ENCODE results near the gene C1orf56. TPM values are rescaled to one million over a fixed set of nuclear protein-coding genes. Genes with fewer than 3 reads are reported as not detected.
"Not testable (repeated sequence)": the region's sequence is repeated elsewhere in the genome, so short reads cannot be mapped to it uniquely, and the experiment has no call there.

Gene C1orf56
- polyA plus RNA-seq, 1 of the 3 experiments (the other 2 are of a cell fraction): 5.5 TPM

GRCh38 chr1:151085953-151086559 lies 38.5 kb downstream of the C1orf56 start:
- DNase-seq: no peak
- no peak for TF ChIP-seq MXI1 (IDR thresholded peaks at IDR 0.05; ENCODE audit: low read depth, low read length)
- no peaks in the 10 kb centered on the region for H3K36me3 ChIP-seq (replicated peaks in 1 of 2; ENCODE audit: control insufficient read depth in 1 of 2, insufficient read depth in 2 of 2, low read length in 1 of 2)
- H3F3A ChIP-seq (replicated peaks; ENCODE audit: insufficient read depth): peaks cover 3% of the 10 kb centered on the region
- no peak overlapping the region for H3K4me3 ChIP-seq (ENCODE audit: low read depth in 2 of 2, low read length in 1 of 2)
- H3K4me1 ChIP-seq (ENCODE audit: control insufficient read depth in 1 of 2, insufficient read depth in 2 of 2, low read depth in 1 of 2, low read length in 1 of 2): no peaks in the 10 kb centered on the region
- H3K27ac ChIP-seq (ENCODE audit: low read depth in 2 of 2, low read length in 1 of 2): no peak overlapping the region
- ChIA-PET POLR2A (no interaction called here), CTCF (interaction anchor here (0.8 to 1.6 kb wide), 4 partner anchors 14 to 69 kb away, joined by 3 to 5 read pairs (median 4); partner anchors contain the start of gene GABPB2)
- no peaks in the 10 kb centered on the region for H3K79me2 ChIP-seq (ENCODE audit: insufficient read depth)
- no peaks in the 10 kb centered on the region for H3K27me3 ChIP-seq (ENCODE audit: insufficient read depth)
- no peak overlapping the region for H2AFZ ChIP-seq (ENCODE audit: low read depth)
- no peaks in the 10 kb centered on the region for H4K20me1 ChIP-seq (ENCODE audit: insufficient read depth)
- no peak overlapping the region for H3K9ac ChIP-seq
- no peaks in the 10 kb centered on the region for H3K9me3 ChIP-seq
- no peaks in the 10 kb centered on the region for H3K9me2 ChIP-seq
- WGBS (ENCODE audit: low lambda C conversion rate): 80% methylated on average over 4 of the region's 4 CpGs
- H3K4me2 ChIP-seq: no peak overlapping the region

DNA sequence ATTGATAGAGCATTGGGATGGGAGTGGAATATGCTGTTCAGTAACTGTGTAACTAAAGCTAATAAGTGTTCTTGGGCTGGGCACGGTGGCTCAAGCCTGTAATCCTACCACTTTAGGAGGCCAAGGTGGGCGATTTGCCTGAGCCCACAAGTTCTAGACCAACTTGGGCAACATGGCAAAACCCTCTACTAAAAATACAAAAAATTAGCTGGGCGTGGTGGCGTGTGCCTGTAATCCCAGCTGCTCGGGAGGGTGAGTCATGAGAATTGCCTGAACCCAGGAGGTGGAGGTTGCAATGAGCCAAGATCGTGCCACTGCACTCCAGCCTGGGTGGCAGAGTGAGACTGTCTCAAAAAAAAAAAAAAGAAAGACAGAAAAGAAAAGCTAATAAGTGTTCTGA lies 49.9 kb downstream of the C1orf56 start:
- H3K9me3 ChIP-seq; H3F3A ChIP-seq (replicated peaks; ENCODE audit: insufficient read depth); H3K27me3 ChIP-seq (ENCODE audit: insufficient read depth); H3K79me2 ChIP-seq (ENCODE audit: insufficient read depth); H2AFZ ChIP-seq (ENCODE audit: low read depth); H3K36me3 ChIP-seq (replicated peaks in 1 of 2; ENCODE audit: control insufficient read depth in 1 of 2, insufficient read depth in 2 of 2, low read length in 1 of 2); H3K4me2 ChIP-seq; H3K27ac ChIP-seq (ENCODE audit: low read depth in 2 of 2, low read length in 1 of 2); H3K9ac ChIP-seq; H3K4me3 ChIP-seq (ENCODE audit: low read depth in 2 of 2, low read length in 1 of 2); H3K4me1 ChIP-seq (ENCODE audit: control insufficient read depth in 1 of 2, insufficient read depth in 2 of 2, low read depth in 1 of 2, low read length in 1 of 2); DNase-seq; H3K9me2 ChIP-seq; H4K20me1 ChIP-seq (ENCODE audit: insufficient read depth): not testable (repeated sequence)
- WGBS (ENCODE audit: low lambda C conversion rate): 86% methylated on average over 6 of the region's 6 CpGs
- ChIA-PET CTCF (interaction anchor here (1.2 to 9.3 kb wide), 2 partner anchors 59 to 117 kb away, joined by 3 to 113 read pairs; partner anchors contain the start of gene TNFAIP8L2), POLR2A (interaction anchor here (1.2 kb wide), 1 partner anchor 69 kb away, joined by 3 read pairs; no protein-coding TSS in a partner anchor)

GRCh38 chr1:151098126-151098525 lies 50.6 kb downstream of the C1orf56 start:
- H3K79me2 ChIP-seq (ENCODE audit: insufficient read depth): no peaks in the 10 kb centered on the region
- H3K4me1 ChIP-seq (ENCODE audit: control insufficient read depth in 1 of 2, insufficient read depth in 2 of 2, low read depth in 1 of 2, low read length in 1 of 2): no peaks in the 10 kb centered on the region
- H4K20me1 ChIP-seq (ENCODE audit: insufficient read depth): no peaks in the 10 kb centered on the region
- H3K27ac ChIP-seq (ENCODE audit: low read depth in 2 of 2, low read length in 1 of 2): no peak overlapping the region
- no peak overlapping the region for H2AFZ ChIP-seq (ENCODE audit: low read depth)
- TF ChIP-seq, protein P1, sequence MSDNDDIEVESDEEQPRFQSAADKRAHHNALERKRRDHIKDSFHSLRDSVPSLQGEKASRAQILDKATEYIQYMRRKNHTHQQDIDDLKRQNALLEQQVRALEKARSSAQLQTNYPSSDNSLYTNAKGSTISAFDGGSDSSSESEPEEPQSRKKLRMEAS (IDR thresholded peaks at IDR 0.05; ENCODE audit: low read depth): no peak
- TF ChIP-seq, protein P2, sequence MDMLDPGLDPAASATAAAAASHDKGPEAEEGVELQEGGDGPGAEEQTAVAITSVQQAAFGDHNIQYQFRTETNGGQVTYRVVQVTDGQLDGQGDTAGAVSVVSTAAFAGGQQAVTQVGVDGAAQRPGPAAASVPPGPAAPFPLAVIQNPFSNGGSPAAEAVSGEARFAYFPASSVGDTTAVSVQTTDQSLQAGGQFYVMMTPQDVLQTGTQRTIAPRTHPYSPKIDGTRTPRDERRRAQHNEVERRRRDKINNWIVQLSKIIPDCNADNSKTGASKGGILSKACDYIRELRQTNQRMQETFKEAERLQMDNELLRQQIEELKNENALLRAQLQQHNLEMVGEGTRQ (IDR thresholded peaks at IDR 0.05; ENCODE audit: borderline replicate concordance, low read depth, low read length): no peak
- TF ChIP-seq RXRA (IDR thresholded peaks at IDR 0.05; ENCODE audit: borderline replicate concordance, low read depth): no peak
- no peak for TF ChIP-seq RCOR1 (IDR thresholded peaks at IDR 0.05; ENCODE audit: low read length)
- no peaks in the 10 kb centered on the region for H3F3A ChIP-seq (replicated peaks; ENCODE audit: insufficient read depth)
- H3K9ac ChIP-seq: no peak overlapping the region
- no peaks in the 10 kb centered on the region for H3K27me3 ChIP-seq (ENCODE audit: insufficient read depth)
- H3K36me3 ChIP-seq (replicated peaks in 1 of 2; ENCODE audit: control insufficient read depth in 1 of 2, insufficient read depth in 2 of 2, low read length in 1 of 2): no peaks in the 10 kb centered on the region
- ChIA-PET POLR2A (interaction anchor here (1.2 kb wide), 1 partner anchor 68 kb away, joined by 3 read pairs; no protein-coding TSS in a partner anchor), CTCF (interaction anchor here (1.2 to 9.3 kb wide), 2 partner anchors 59 to 118 kb away, joined by 3 to 113 read pairs; partner anchors contain the start of gene TNFAIP8L2)
- H3K9me2 ChIP-seq: no peaks in the 10 kb centered on the region
- WGBS (ENCODE audit: low lambda C conversion rate): 83% methylated on average over 1 of the region's 1 CpG
- no peak for DNase-seq
- no peak overlapping the region for H3K4me3 ChIP-seq (ENCODE audit: low read depth in 2 of 2, low read length in 1 of 2)
- H3K9me3 ChIP-seq: no peaks in the 10 kb centered on the region
- H3K4me2 ChIP-seq: no peak overlapping the region

Small RNA genes lying within 50 kb of the gene (small RNA-seq; reads per million reads assigned to genes)
- gene RNU6-884P: 0 to 4.7 (median 0.10) reads per million in 7 experiments

Other genes with a start within 250 kb of the C1orf56 start
- gene CTSK, start 239.5 kb upstream of the C1orf56 start, polyA plus RNA-seq (2012; rRNA removed): 6.3 and 7.9 TPM in 2 replicates
- 10.9 and 13.7 TPM in 2 replicates for gene ARNT, start 171.2 kb upstream of the C1orf56 start, polyA plus RNA-seq (2012; rRNA removed)
- gene CTXND2, start 160.6 kb upstream of the C1orf56 start, polyA plus RNA-seq (2012; rRNA removed): not detected in 2 replicates
- 29.9 and 43.0 TPM in 2 replicates for gene SETDB1, start 121.4 kb upstream of the C1orf56 start, polyA plus RNA-seq (2012; rRNA removed)
- 150 and 225 TPM in 2 replicates for gene CERS2, start 72.9 kb upstream of the C1orf56 start, polyA plus RNA-seq (2012; rRNA removed)
- gene ANXA9, start 65.5 kb upstream of the C1orf56 start, polyA plus RNA-seq (2012; rRNA removed): 0.07 and 0.21 TPM in 2 replicates
- 6.0 and 6.7 TPM in 2 replicates for gene MINDY1, start 40.8 kb upstream of the C1orf56 start, polyA plus RNA-seq (2012; rRNA removed)
- 7.3 and 8.2 TPM in 2 replicates for gene PRUNE1, start 39.3 kb upstream of the C1orf56 start, polyA plus RNA-seq (2012; rRNA removed)
- 0.12 and 0.16 TPM in 2 replicates for gene BNIPL, start 11.2 kb upstream of the C1orf56 start, polyA plus RNA-seq (2012; rRNA removed)
- gene CDC42SE1, start 11.9 kb downstream of the C1orf56 start, polyA plus RNA-seq (2012; rRNA removed): 47.8 and 65.6 TPM in 2 replicates
- gene MLLT11, start 12.6 kb downstream of the C1orf56 start, polyA plus RNA-seq (2012; rRNA removed): 26.7 and 33.8 TPM in 2 replicates
- gene GABPB2, start 23.0 kb downstream of the C1orf56 start, polyA plus RNA-seq (2012; rRNA removed): 2.4 and 3.9 TPM in 2 replicates
- gene SEMA6C, start 98.9 kb downstream of the C1orf56 start, polyA plus RNA-seq (2012; rRNA removed): 3.1 and 4.0 TPM in 2 replicates
- not detected in 2 replicates for gene TNFAIP8L2, start 108.9 kb downstream of the C1orf56 start, polyA plus RNA-seq (2012; rRNA removed)
- gene LYSMD1, start 118.2 kb downstream of the C1orf56 start, polyA plus RNA-seq (2012; rRNA removed): 4.5 and 5.1 TPM in 2 replicates
- 23.4 and 27.8 TPM in 2 replicates for gene SCNM1, start 118.4 kb downstream of the C1orf56 start, polyA plus RNA-seq (2012; rRNA removed)
- gene TMOD4, start 128.2 kb downstream of the C1orf56 start, polyA plus RNA-seq (2012; rRNA removed): 0.57 and 0.59 TPM in 2 replicates
- gene VPS72, start 142.4 kb downstream of the C1orf56 start, polyA plus RNA-seq (2012; rRNA removed): 80.2 and 104 TPM in 2 replicates
- gene PIP5K1A, start 150.8 kb downstream of the C1orf56 start, polyA plus RNA-seq (2012; rRNA removed): 66.0 and 94.1 TPM in 2 replicates
- 419 and 518 TPM in 2 replicates for gene PSMD4, start 207.0 kb downstream of the C1orf56 start, polyA plus RNA-seq (2012; rRNA removed)
- 14.6 and 15.8 TPM in 2 replicates for gene ZNF687, start 234.5 kb downstream of the C1orf56 start, polyA plus RNA-seq (2012; rRNA removed)

All from SK-N-SH (cell line).